Measurements from ENCODE around the gene PPP6R3.
"Not testable (repeated sequence)": the region's sequence is repeated elsewhere in the genome, so short reads cannot be mapped to it uniquely, and the experiment has no call there.

The PPP6R3 gene

GRCh38 chr11:68460741-68461574 lies at the start of gene PPP6R3:
PPP6R3 (plus strand) TSS chr11:68460752; CDS start chr11:68537665, 76,913 bp downstream.
- peak; percentile 79 for DNase-seq (ENCODE audit: low spot score)

DNA sequence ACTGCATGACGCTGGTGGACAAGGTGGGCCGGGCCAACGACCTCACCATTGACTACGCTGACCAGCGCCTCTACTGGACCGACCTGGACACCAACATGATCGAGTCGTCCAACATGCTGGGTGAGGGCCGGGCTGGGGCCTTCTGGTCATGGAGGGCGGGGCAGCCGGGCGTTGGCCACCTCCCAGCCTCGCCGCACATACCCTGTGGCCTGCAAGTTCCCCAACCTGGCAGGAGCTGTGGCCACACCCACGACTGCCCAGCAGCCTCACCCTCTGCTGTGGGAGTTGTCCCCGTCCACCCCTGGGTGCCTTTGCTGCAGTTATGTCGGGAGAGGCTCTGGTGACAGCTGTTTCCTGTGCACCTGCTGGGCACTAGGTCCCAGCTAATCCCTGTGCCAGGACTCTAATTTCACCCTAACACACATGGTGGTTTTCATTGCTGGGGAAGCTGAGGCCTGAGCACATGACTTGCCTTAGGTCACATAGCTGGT lies 49.0 kb upstream of the PPP6R3 start:
- no peak for DNase-seq (ENCODE audit: low spot score)

- peak; percentile 93 for DNase-seq (ENCODE audit: low spot score)
Measured at GRCh38 chr11:68412593-68413475, 47.7 kb upstream of the PPP6R3 start.

GRCh38 chr11:68413591-68413999 lies 47.0 kb upstream of the PPP6R3 start:
- DNase-seq (ENCODE audit: low spot score) = no peak

DNA sequence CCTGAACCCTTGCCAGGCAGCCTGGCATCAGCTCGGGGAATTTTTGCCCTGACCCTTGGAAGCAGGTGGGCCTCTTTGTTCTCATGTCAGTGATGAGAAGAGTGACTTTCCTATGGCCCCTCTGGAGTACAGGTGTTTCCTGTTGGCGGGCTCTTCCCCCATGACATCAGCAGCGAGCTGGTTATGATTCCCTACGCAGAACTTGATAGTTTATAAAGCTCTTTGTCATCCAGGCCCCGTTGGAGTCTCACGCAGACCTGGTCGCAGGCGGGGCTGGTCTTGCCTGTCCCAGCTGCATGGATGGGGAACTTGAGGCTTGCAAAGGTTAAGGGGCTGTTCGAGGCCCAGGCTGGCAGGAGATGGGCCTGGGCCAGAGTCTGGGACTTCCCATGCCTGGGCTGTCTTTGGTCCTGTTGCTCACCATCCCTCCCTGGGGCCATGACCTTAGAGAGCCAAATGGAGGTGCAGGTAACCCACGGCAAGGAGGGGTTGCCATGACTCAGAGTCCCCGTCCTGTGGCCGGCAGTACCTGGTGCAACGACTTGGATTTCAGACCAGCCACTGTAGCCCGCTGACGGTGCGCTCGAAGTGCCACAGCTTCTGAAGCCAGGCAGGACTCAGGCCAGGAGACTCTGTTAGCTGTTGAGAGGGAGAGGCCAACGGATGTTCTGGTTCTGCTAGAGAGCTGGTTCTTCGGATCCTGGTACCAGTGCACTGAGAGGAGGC lies 45.9 kb upstream of the PPP6R3 start:
- no peak for DNase-seq (ENCODE audit: low spot score)

GRCh38 chr11:68416070-68416578 lies 44.4 kb upstream of the PPP6R3 start:
- DNase-seq (ENCODE audit: low spot score) = no peak

DNA sequence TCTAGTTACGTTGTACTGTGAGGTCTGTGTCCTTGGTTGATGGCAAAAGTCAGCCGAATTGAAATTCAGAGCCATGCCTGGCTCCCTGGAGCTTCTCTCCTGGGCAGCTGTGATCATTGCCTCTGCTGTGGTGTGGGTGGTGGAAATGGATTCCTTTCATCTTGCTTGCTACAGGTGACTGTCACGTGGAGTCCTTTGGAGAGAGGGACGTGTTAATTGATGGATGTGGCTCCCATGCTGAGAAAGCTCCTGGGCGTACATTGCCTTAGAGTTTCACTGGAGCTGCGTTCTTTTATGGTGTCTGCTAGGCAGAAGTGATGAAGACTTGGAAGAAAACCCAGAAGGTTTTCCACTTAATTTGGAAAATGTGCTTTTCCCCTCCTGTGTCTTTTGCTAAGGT lies 41.9 kb upstream of the PPP6R3 start:
- DNase-seq (ENCODE audit: low spot score) = no peak

DNA sequence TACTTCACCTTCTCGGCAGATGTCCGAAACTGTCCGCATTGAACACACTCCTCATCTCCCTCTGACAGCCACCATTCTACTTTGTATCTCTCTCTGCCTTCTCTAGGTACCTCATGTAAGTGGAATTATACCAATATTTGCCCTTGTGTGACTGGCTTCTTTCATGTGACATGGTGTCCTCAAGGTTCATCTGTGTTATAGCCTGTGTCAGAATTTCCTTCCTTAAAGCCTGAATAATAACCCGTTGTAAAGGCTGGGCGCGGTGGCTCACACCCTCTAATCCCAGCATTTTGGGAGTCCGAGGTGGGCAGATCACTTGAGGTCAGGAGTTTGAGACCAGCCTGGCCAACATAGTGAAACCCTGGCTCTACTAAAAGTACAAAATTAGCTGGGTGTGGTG lies 40.4 kb upstream of the PPP6R3 start:
- no peak for DNase-seq (ENCODE audit: low spot score)

GRCh38 chr11:68423481-68423880 lies 37.1 kb upstream of the PPP6R3 start:
- no peak for DNase-seq (ENCODE audit: low spot score)

DNA sequence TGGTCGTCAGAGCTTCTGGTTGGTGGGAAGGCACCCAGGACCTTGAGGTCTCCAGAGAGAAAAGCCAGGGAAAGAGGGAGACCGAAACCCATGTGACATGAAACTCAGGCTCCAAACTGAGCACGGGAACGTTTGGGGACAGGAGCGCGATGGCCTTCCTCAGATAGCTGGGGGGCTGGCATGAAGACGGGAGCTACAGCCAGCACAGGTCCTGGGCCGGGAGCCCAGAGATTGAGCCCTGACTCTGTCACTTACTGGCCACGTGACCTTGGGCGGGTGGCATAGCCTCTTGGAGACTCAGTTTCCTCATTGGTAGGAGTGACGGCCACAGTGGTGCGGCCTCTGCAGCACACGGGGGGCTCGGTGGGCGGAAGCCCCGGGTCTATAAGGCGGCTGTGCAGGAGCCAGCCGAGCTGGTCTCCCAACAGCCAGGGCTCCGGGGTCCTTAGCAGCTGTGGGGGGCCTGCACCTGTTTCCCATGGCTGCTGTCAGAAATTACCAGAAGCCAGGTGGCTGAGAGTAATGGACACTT lies 36.4 kb upstream of the PPP6R3 start:
- no peak for DNase-seq (ENCODE audit: low spot score)

- DNase-seq (ENCODE audit: low spot score) = no peak
Measured at GRCh38 chr11:68424981-68425865, 35.3 kb upstream of the PPP6R3 start.

GRCh38 chr11:68425866-68426380 lies 34.6 kb upstream of the PPP6R3 start:
- DNase-seq (ENCODE audit: low spot score) = no peak

- no peak for DNase-seq (ENCODE audit: low spot score)
Measured at GRCh38 chr11:68429661-68430060, 30.9 kb upstream of the PPP6R3 start.

DNA sequence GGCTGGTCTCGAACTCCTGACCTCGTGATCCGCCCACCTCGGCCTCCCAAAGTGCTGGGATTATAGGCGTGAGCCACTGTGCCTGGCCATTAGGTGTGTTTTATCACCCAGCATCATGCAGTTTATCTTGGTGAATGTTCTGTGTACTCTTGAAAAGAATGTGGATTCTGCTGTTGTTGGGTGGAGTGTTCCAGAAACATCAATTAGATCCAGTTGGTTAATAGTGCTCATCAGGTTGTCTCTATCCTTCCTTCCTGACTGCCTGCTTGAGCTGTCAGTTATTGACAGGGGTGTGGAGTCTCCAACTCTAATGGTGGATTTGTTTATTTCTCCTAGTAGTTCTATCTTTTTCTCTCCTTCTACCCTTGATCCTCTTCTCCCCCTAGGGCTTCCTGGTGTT lies 30.2 kb upstream of the PPP6R3 start:
- no peak for DNase-seq (ENCODE audit: low spot score)

GRCh38 chr11:68430801-68431200 lies 29.8 kb upstream of the PPP6R3 start:
- no peak for DNase-seq (ENCODE audit: low spot score)

DNA sequence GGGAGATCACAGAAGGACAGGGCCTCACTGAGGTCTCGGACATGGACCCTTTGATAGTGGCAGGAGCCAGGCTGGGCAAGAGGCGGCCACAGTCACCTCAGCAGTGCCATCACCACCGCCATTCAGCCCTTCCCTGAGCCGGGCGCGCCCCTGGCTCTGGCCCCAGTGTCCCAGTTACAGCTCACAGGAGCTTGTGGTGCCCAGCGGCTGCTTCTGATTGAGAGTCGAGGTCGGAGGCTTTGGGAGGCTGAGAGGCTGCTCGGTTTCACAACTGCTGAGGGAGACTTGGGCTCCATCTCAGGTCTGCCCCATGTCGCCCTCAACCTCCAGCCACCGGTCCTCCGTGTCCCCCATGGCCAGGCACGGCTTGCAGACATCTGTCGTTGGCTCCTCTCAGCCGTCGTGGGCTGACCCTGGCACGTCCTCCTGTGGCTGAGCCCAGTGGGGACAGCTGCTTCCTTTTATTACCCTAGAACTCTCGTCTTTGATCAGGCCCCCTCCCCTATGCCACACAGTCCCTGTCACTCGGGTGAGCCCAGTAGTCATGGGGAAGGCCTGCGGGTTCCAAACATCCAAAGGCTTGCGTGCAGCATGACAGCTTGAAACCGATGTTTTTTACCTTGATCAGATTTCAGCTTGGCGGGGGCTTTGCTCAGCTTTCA lies 28.4 kb upstream of the PPP6R3 start:
- no peak for DNase-seq (ENCODE audit: low spot score)

GRCh38 chr11:68432874-68433273 lies 27.7 kb upstream of the PPP6R3 start:
- no peak for DNase-seq (ENCODE audit: low spot score)

DNA sequence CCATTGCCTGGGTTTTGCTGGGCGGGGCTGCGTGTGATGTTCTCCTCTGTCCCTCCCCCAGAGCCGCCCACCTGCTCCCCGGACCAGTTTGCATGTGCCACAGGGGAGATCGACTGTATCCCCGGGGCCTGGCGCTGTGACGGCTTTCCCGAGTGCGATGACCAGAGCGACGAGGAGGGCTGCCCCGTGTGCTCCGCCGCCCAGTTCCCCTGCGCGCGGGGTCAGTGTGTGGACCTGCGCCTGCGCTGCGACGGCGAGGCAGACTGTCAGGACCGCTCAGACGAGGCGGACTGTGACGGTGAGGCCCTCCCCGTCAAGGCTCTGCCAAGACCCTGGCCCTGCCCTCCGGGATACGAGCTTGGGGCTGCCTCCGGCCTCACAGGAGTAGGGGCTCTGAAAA lies 27.0 kb upstream of the PPP6R3 start:
- DNase-seq (ENCODE audit: low spot score) = no peak

DNA sequence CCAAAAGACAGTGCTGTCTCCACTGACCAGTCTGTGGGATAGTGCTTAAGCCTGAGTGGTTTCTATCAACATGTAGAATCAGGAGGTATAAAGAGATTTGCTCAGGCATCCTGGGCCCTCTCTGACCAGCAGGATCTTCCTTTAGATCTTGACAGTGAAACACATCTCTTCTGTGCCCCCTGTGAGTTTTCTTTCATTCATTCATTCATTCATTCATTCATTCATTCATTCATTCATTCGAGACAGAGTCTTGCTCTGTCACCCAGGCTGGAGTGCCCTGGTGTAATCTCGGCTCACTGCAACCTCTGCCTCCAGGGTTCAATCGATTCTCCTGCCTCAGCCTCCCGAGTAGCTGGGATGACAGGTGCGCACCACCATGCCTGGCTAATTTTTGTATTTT lies 26.4 kb upstream of the PPP6R3 start:
- DNase-seq (ENCODE audit: low spot score) = not testable (repeated sequence)
